Colonic mucosa (tissue), 4 donors: ENCODE measurements around the gene WDR76. TPM values are rescaled to one million over a fixed set of nuclear protein-coding genes. Genes with fewer than 3 reads are reported as not detected.

Experiments used
- DNase-seq: peaks from one replicate; pipeline ENCODE4 v3.0.0-alpha.2; 2020
- H3K27ac ChIP-seq: fragments of 200-600 bp; one replicate; pipeline ENCODE4 v1.8.0; 2021
- H3K27me3 ChIP-seq: fragments of 200-600 bp; one replicate; pipeline ENCODE4 v1.8.0; 2021
- H3K36me3 ChIP-seq: fragments of 200-600 bp; one replicate; pipeline ENCODE4 v1.8.0; 2021
- H3K4me1 ChIP-seq: fragments of 200-600 bp; one replicate; pipeline ENCODE4 v1.8.0; 2021; ENCODE audit warnings: mild to moderate bottlenecking
- H3K4me3 ChIP-seq: fragments of 200-600 bp; one replicate; pipeline ENCODE4 v1.8.0; 2021
- H3K9ac ChIP-seq, 2 donors: one replicate each; pipeline ENCODE4 v1.7.0; 2013; ENCODE audit warnings: control low read depth in 2 of 2, low read depth in 2 of 2, low read length in 2 of 2
- H3K9me3 ChIP-seq: fragments of 200-600 bp; one replicate; pipeline ENCODE4 v1.8.0; 2021
- CTCF ChIP-seq: fragments of 200-600 bp; IDR thresholded peaks from one replicate; pipeline ENCODE4 v1.8.0; 2022; ENCODE audit warnings: antibody characterized with exemption, mild to moderate bottlenecking
- intact Hi-C: fragments of 100-400 bp; cut with DNase I; formaldehyde crosslinking; loops from one replicate; pipeline ENCODE4 v1.14.1; 2022
- total RNA-seq, 2 donors: library from RNA; stranded (reverse); fragmentation: NEBNext Ultra II Directional in 1 of 2; extraction: Animal tissue kit (Norgen Biotek cat#: 25700) in 1 of 2; gene quantifications; one replicate each; pipeline ENCODE4 v1.2.1, GENCODE V29; 2021
- donor health status: healthy.
- donor health status: DM: no; HTN: no; CAD: no.
- donor health status: DM: no; HTN: no; CAD: no.

The WDR76 gene
- total RNA-seq, 2 donors from 2014 or later, result 6.8 to 20.7 TPM

GRCh38 chr15:43893956-43894355 lies 67.2 kb downstream of the WDR76 start:
- H3K4me1 ChIP-seq, result no peaks in the 10 kb centered on the region
- TF ChIP-seq CTCF, result no peak
- DNase-seq, result no peak

GRCh38 chr15:43895586-43895985 lies 68.8 kb downstream of the WDR76 start:
- intact Hi-C loops, result no loop called here
- no peak for DNase-seq

More at GRCh38 chr15:43893956-43894355, 67.2 kb downstream of the WDR76 start:
- intact Hi-C loops, result no loop called here
- Histone ChIP-seq H3K27ac (no peak overlapping the region), H3K9ac (no peak overlapping the region), H3K27me3 (no peaks in the 10 kb centered on the region), H3K36me3 (no peaks in the 10 kb centered on the region), H3K9me3 (no peaks in the 10 kb centered on the region), H3K4me3 (no peak overlapping the region)

GRCh38 chr15:43896543-43896942 lies 69.7 kb downstream of the WDR76 start:
- Histone ChIP-seq H3K36me3 (no peaks in the 10 kb centered on the region), H3K4me3 (no peak overlapping the region), H3K9ac (no peak overlapping the region), H3K27ac (no peak overlapping the region), H3K4me1 (no peaks in the 10 kb centered on the region), H3K9me3 (no peaks in the 10 kb centered on the region), H3K27me3 (no peaks in the 10 kb centered on the region)
- no peak for TF ChIP-seq CTCF
- DNase-seq, result no peak
- intact Hi-C loops, result no loop called here

More at GRCh38 chr15:43895586-43895985, 68.8 kb downstream of the WDR76 start:
- TF ChIP-seq CTCF, result no peak
- H3K9ac ChIP-seq, result no peak overlapping the region
- H3K27ac ChIP-seq, result no peak overlapping the region
- no peaks in the 10 kb centered on the region for H3K36me3 ChIP-seq
- no peaks in the 10 kb centered on the region for H3K27me3 ChIP-seq
- no peak overlapping the region for H3K4me3 ChIP-seq
- no peaks in the 10 kb centered on the region for H3K4me1 ChIP-seq
- no peaks in the 10 kb centered on the region for H3K9me3 ChIP-seq

GRCh38 chr15:43898891-43899290 lies 72.1 kb downstream of the WDR76 start:
- Histone ChIP-seq H3K9me3 (no peaks in the 10 kb centered on the region), H3K27ac (no peak overlapping the region), H3K36me3 (no peaks in the 10 kb centered on the region), H3K9ac (no peak overlapping the region), H3K27me3 (no peaks in the 10 kb centered on the region), H3K4me3 (no peak overlapping the region), H3K4me1 (no peaks in the 10 kb centered on the region)
- DNase-seq, result no peak
- intact Hi-C loops, result no loop called here
- TF ChIP-seq CTCF, result no peak

GRCh38 chr15:43899928-43900327 lies 73.1 kb downstream of the WDR76 start:
- Histone ChIP-seq H3K4me1 (no peaks in the 10 kb centered on the region), H3K27me3 (no peaks in the 10 kb centered on the region), H3K9ac (no peak overlapping the region), H3K9me3 (no peaks in the 10 kb centered on the region), H3K36me3 (no peaks in the 10 kb centered on the region), H3K4me3 (no peak overlapping the region), H3K27ac (no peak overlapping the region)
- no peak for TF ChIP-seq CTCF
- DNase-seq, result no peak
- intact Hi-C loops, result loop anchor here (10.0 kb wide), 1 partner anchor 315 kb away; no protein-coding TSS in a partner anchor
